Parathyroid adenoma (tissue), 2 donors: ENCODE measurements around the gene TSPYL4.

Experiments used
- H2AFZ ChIP-seq: fragments of 300-600 bp; sonication (generic); one replicate; pipeline ENCODE4 v1.7.0; 2017; ENCODE audit warnings: antibody characterized with exemption, mild to moderate bottlenecking
- H3K27ac ChIP-seq: fragments of 300-600 bp; sonication (generic); one replicate; pipeline ENCODE4 v1.7.0; 2017
- H3K27me3 ChIP-seq: fragments of 300-600 bp; sonication (generic); one replicate; pipeline ENCODE4 v1.7.0; 2017; ENCODE audit warnings: low read length; ENCODE audit not compliant: control insufficient read depth, insufficient read depth
- H3K36me3 ChIP-seq: fragments of 300-600 bp; sonication (generic); one replicate; pipeline ENCODE4 v1.7.0; 2017; ENCODE audit warnings: low read length; ENCODE audit not compliant: control insufficient read depth, insufficient read depth
- H3K4me1 ChIP-seq: fragments of 300-600 bp; sonication (generic); one replicate; pipeline ENCODE4 v1.7.0; 2017; ENCODE audit warnings: control low read depth
- H3K4me2 ChIP-seq: fragments of 300-600 bp; sonication (generic); one replicate; pipeline ENCODE4 v1.7.0; 2017; ENCODE audit warnings: low read length
- H3K4me3 ChIP-seq: fragments of 300-600 bp; sonication (generic); one replicate; pipeline ENCODE4 v1.7.0; 2017; ENCODE audit warnings: low read depth, low read length
- H3K79me2 ChIP-seq: fragments of 300-600 bp; sonication (generic); one replicate; pipeline ENCODE4 v1.7.0; 2017; ENCODE audit warnings: control low read depth
- H3K9ac ChIP-seq: fragments of 300-600 bp; sonication (generic); one replicate; pipeline ENCODE4 v1.7.0; 2017; ENCODE audit warnings: mild to moderate bottlenecking
- H3K9me3 ChIP-seq: fragments of 300-600 bp; sonication (generic); one replicate; pipeline ENCODE4 v1.7.0; 2017; ENCODE audit warnings: low read length; ENCODE audit not compliant: control insufficient read depth
- CTCF ChIP-seq: fragments of 300-600 bp; sonication (generic); IDR thresholded peaks from one replicate; pipeline ENCODE4 v1.7.0; 2017; ENCODE audit warnings: antibody characterized with exemption, mild to moderate bottlenecking
- donor health status: primary hyperparathyroidism.

The TSPYL4 gene

GRCh38 chr6:116200619-116201249 lies 53.1 kb downstream of the TSPYL4 start:
- Histone ChIP-seq H3K36me3 (no peaks in the 10 kb centered on the region), H3K27me3 (no peaks in the 10 kb centered on the region), H3K79me2 (no peaks in the 10 kb centered on the region), H2AFZ (no peak overlapping the region), H3K4me3 (no peak overlapping the region), H3K4me1 (no peaks in the 10 kb centered on the region), H3K9me3 (no peaks in the 10 kb centered on the region), H3K27ac (no peak overlapping the region), H3K9ac (no peak overlapping the region), H3K4me2 (no peak overlapping the region)
- no peak for TF ChIP-seq CTCF
